Muscle layer of duodenum (tissue), 2 donors: ENCODE data around the gene GKN1.

ENCODE experiments used
- H3K27ac ChIP-seq: one replicate; pipeline ENCODE4 v1.7.0; 2013; ENCODE audit warnings: mild to moderate bottlenecking, low read length
- H3K27me3 ChIP-seq: one replicate; pipeline ENCODE4 v1.7.0; 2013; ENCODE audit warnings: low read depth, mild to moderate bottlenecking, control low read depth, low read length
- H3K36me3 ChIP-seq, 2 donors: one replicate each; pipeline ENCODE4 v1.7.0; 2013; ENCODE audit warnings: low read length in 2 of 2, control low read depth in 1 of 2, mild to moderate bottlenecking in 1 of 2; ENCODE audit not compliant: insufficient read depth in 2 of 2, control insufficient read depth in 1 of 2
- H3K4me1 ChIP-seq, 2 donors: one replicate each; pipeline ENCODE4 v1.7.0; 2013; ENCODE audit warnings: low read length in 2 of 2, mild to moderate bottlenecking in 2 of 2, control low read depth in 1 of 2, moderate library complexity in 1 of 2; ENCODE audit not compliant: insufficient read depth in 2 of 2, control insufficient read depth in 1 of 2
- H3K4me3 ChIP-seq, 2 donors: one replicate each; pipeline ENCODE4 v1.7.0; 2013; ENCODE audit warnings: low read length in 2 of 2, low read depth in 1 of 2, mild to moderate bottlenecking in 1 of 2
- H3K9me3 ChIP-seq, 2 donors: one replicate each; pipeline ENCODE4 v1.7.0; 2013; ENCODE audit warnings: low read length in 2 of 2, control low read depth in 1 of 2, mild to moderate bottlenecking in 1 of 2; ENCODE audit not compliant: control insufficient read depth in 1 of 2
- donor health status: healthy.

The GKN1 gene

DNA sequence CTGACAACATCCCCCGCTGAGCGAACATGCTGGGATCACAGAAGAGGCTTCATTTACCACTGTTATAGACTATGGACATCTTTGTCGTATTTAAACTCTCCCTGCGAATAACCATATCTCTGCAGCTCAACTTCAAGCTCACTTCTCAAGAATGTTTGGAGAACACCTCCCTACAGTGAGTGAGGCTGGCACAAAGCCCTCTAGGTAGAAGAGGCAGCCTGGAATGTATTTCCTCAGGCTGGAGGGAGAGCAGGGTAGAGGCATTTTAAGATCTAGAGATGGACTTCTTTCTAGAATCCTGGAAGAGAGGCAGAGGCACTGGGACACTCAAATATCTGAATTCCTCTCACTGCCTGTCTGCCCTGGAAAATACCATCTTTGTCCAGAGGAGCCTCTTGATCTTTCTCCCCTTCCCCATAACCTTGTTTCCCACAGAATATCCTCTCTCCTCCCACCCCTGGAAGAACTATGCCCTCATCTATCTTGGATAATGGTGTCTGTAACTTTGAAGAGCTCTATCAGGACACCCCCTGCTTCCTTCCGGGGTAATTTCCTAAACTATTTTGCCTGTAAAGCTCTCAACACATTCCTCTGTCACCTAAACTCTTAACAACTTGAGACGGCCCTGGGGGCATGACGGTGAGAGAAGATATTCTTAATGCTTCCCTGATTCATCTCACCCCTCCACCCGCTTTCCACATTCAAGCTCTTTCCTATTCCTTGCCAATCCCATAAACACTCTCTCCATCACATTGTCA is 36.2 kb downstream of the GKN1 start:
- Histone ChIP-seq H3K27ac (no peak overlapping the region), H3K27me3 (peaks cover 11% of the 10 kb centered on the region), H3K4me3 (no peak overlapping the region), H3K9me3 (no peaks in the 10 kb centered on the region), H3K36me3 (no peaks in the 10 kb centered on the region), H3K4me1 (peaks cover 0 to 19% of the 10 kb centered on the region in 2 donors)

DNA sequence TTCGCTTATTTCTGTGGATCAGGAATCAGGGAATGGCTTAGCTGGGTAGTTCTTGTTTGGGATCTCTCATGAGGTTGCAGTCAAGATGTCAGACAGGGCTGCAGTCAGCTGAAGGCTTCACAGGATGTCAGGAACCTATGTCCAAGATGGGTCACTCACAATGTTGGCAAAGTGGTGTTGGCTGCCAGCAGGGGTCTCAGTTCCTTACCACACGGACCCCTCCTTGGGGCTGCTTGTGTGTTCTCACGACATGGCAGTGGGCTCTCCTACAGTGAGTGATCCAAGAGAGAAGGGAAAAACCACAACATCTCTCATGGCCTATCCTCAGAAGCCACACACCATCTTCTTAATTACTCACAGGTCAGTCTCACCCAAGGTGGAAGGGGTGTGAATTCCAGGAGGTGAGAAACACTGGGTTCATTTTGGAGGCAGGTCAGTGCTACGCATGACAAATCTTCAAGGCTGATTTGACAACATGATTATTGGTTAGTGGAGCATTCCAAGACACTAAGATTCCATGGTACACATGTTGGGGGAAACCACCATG is 37.2 kb downstream of the GKN1 start:
- H3K4me1 ChIP-seq, result peaks cover 0 to 21% of the 10 kb centered on the region in 2 donors
- H3K27ac ChIP-seq, result no peak overlapping the region
- H3K4me3 ChIP-seq, result no peak overlapping the region
- no peaks in the 10 kb centered on the region for H3K36me3 ChIP-seq
- H3K9me3 ChIP-seq, result no peaks in the 10 kb centered on the region
- peaks cover 11% of the 10 kb centered on the region for H3K27me3 ChIP-seq

DNA sequence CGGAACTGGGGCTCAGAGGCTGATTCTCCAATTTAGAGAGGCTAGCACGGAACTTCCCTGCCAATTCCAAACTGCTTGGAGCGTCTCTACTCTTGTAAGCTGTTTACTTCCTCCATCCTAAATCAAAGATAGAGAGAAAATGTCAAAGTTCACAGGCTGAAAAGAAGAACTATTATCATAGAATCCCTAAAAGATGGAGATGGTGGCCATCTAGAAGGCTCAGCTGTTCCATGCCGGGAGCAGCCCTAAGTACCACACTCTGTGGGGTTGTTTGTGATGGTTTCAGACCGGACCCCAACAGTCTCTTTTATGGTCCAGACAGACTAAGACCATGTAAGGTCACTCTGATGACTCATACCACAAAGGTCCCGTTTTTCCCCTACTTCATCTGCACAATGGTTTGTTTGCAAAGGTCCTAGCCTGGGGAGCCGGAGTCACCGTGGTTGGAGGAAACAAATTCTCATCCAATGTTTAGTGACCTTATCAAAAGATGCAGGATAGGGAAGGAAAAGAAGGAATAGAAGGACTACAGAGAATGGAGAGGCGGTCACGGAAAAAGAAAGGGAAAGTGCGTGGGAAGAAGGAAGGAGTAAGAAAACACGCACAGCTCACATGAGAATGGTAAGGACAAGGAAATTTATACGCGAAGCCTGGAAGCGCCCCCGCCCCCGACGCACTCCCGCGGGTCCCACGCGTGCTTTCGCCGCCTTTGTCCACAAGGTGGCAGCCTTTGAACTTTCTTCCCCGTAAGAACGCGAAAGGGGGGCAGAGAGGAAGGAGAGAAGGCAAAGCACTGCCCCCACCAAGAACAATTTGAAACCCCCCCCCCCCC is 38.1 kb downstream of the GKN1 start:
- H3K36me3 ChIP-seq, result no peaks in the 10 kb centered on the region
- no peaks in the 10 kb centered on the region for H3K9me3 ChIP-seq
- peaks cover 0 to 28% of the 10 kb centered on the region in 2 donors for H3K4me1 ChIP-seq
- H3K27me3 ChIP-seq, result peaks cover 11% of the 10 kb centered on the region
- H3K4me3 ChIP-seq, result peak overlapping the region; percentile 70 to 93
- H3K27ac ChIP-seq, result peak overlapping the region; percentile 42

DNA sequence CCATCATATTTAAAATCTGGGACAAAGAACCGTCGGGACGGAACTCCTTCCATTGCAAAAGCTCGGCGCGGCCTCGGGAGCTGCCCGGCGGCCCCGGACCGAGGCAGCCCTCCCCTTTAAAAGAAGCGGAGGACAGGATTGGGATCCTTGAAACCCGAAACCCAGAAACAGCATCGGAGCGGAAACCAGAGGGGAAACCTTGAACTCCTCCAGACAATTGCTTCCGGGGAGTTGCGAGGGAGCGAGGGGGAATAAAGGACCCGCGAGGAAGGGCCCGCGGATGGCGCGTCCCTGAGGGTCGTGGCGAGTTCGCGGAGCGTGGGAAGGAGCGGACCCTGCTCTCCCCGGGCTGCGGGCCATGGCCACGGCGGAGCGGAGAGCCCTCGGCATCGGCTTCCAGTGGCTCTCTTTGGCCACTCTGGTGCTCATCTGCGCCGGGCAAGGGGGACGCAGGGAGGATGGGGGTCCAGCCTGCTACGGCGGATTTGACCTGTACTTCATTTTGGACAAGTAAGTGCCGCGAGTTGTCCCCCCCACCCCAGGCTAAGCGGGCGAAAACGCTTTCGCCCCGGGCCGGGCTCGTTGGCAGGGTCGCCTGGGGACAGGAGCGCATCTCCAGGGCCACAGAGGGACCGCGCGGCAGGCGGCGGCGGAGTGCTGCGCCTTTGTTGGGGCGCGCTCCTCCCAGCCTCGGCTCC is 38.9 kb downstream of the GKN1 start, which contains the start of gene ANTXR1:
Gene ANTXR1, plus strand, starts transcription at position 38 of the 698 bp plus-strand sequence. Its CDS starts 321 bp downstream, at position 359.
- H3K27ac ChIP-seq, result peak within 1 kb of the TSS; percentile 52
- peak within 1 kb of the TSS; percentile 70 to 93 for H3K4me3 ChIP-seq
- peaks cover 0 to 36% of the 10 kb centered on the region in 2 donors for H3K4me1 ChIP-seq
- H3K36me3 ChIP-seq, result no peaks in the 10 kb centered on the region
- H3K9me3 ChIP-seq, result no peaks in the 10 kb centered on the region
- peaks cover 11% of the 10 kb centered on the region for H3K27me3 ChIP-seq

DNA sequence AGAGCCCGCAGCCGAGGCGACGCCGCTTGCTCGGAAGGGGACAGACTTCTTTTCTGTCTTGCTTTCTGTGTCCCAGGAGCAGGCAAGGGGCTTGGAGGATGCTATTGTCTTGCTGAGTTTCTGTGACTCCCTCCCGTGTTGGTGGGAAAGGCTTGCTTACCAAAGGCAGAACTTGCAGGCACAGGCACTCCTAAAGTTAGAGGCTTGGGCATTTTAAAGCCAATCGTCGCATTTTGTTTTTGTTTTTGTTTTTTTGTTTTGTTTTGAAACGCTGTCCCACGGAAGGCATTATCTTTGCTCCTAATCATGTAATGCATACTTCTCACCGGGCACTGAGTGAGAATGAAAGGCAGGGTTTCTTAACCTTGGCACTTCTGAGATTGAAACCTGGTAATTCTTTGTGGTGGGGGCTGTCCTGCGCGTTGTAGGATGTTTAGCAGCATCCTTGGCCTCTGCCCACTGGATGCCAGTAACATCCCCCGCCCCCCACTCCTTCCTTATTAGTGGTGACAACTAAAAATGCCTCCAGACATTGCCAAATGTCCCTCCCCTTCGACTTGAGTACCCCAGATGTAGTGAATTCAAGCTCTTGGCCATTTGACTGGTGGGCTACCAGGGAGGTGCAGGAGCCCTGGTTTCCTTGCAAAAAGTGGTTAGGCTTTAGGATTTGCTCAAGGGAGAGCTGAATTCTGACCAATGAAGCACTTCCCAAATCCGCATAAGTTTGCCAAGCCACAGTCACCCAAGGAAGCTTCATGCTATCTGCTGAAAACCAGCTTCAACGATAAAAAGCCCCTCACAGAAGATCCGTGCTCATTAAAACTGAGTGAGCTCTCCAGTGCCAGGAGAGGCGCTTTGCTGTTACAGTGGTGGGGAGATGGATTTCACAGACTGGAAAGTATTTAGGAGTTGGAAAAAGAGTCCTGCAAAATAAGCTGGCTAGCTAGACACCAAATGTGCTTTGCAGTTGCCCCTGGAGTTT is 39.7 kb downstream of the GKN1 start:
- peaks cover 11% of the 10 kb centered on the region for H3K27me3 ChIP-seq
- H3K36me3 ChIP-seq, result no peaks in the 10 kb centered on the region
- H3K4me3 ChIP-seq, result peak overlapping the region; percentile 70 to 93
- H3K9me3 ChIP-seq, result no peaks in the 10 kb centered on the region
- H3K27ac ChIP-seq, result peak overlapping the region; percentile 52
- peaks cover 0 to 40% of the 10 kb centered on the region in 2 donors for H3K4me1 ChIP-seq

DNA sequence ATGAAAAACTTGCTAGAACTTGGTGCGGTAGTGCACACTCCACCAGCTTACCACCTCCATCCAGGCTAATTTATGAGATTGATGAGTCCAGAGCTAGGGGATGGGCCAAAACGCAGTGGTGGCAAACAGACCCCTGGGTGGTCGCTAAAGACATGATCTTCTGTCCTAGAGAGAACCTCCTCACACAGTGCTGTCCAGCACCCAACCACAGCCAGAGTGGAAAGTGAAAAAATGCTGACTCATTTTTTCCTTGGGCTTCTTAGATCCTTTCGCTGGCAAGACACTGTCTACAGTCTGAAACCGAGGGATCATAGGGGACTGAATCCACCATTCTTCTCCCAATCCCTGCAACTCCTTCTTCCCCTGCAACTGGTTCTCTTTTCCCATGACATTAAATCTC is 42.6 kb downstream of the GKN1 start:
- H3K4me1 ChIP-seq, result peaks cover 6 to 54% of the 10 kb centered on the region in 2 donors

DNA sequence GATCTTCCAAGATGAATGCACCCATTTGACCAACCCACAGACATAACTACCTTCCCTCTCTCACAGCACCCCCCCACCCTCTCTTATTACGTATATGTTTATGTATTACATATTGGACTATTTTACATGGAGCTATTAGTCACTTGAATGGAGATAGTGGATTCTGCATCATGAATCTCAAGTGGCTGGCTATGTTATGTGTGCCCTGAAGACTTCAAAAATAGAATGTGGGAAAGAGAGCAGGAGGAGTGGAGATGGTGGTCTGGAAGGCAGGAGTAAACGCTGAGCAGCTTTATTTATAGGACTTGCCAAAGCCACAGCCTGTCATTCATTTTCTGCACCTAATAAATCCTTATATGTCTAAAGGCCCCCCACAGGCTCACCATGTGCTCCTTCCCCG is 43.4 kb downstream of the GKN1 start:
- Histone ChIP-seq H3K27ac (no peak overlapping the region), H3K4me1 (peaks cover 6 to 48% of the 10 kb centered on the region in 2 donors), H3K36me3 (no peaks in the 10 kb centered on the region), H3K9me3 (no peaks in the 10 kb centered on the region), H3K27me3 (peaks cover 11% of the 10 kb centered on the region), H3K4me3 (no peak overlapping the region)

More for the DNA sequence above, 42.6 kb downstream of the GKN1 start:
- no peaks in the 10 kb centered on the region for H3K9me3 ChIP-seq
- H3K36me3 ChIP-seq, result no peaks in the 10 kb centered on the region
- H3K4me3 ChIP-seq, result peak overlapping the region; percentile 19 to 23
- no peak overlapping the region for H3K27ac ChIP-seq
- peaks cover 11% of the 10 kb centered on the region for H3K27me3 ChIP-seq

DNA sequence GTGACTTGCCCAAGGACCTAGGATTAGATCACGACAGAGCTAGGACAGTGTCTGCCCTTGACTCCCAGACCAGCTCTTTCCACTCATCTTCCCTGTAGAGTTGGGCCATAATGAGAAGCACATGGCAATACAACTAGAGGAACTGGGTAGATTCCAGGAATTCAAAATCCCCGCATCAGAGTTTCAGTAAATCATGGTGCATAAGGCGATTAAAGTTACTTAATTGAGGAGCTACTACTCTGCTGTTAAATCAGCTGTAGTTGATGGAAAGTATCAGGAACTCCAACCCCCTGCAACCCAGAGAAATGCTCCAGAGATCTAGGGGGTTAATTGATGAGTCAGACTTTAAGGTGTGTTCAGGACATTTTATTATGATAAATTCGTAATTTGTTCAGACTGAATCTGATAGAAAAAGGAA is 44.3 kb downstream of the GKN1 start:
- no peak overlapping the region for H3K4me3 ChIP-seq
- peaks cover 10% of the 10 kb centered on the region for H3K27me3 ChIP-seq
- no peak overlapping the region for H3K27ac ChIP-seq
- no peaks in the 10 kb centered on the region for H3K36me3 ChIP-seq
- H3K4me1 ChIP-seq, result peaks cover 6 to 44% of the 10 kb centered on the region in 2 donors
- no peaks in the 10 kb centered on the region for H3K9me3 ChIP-seq

DNA sequence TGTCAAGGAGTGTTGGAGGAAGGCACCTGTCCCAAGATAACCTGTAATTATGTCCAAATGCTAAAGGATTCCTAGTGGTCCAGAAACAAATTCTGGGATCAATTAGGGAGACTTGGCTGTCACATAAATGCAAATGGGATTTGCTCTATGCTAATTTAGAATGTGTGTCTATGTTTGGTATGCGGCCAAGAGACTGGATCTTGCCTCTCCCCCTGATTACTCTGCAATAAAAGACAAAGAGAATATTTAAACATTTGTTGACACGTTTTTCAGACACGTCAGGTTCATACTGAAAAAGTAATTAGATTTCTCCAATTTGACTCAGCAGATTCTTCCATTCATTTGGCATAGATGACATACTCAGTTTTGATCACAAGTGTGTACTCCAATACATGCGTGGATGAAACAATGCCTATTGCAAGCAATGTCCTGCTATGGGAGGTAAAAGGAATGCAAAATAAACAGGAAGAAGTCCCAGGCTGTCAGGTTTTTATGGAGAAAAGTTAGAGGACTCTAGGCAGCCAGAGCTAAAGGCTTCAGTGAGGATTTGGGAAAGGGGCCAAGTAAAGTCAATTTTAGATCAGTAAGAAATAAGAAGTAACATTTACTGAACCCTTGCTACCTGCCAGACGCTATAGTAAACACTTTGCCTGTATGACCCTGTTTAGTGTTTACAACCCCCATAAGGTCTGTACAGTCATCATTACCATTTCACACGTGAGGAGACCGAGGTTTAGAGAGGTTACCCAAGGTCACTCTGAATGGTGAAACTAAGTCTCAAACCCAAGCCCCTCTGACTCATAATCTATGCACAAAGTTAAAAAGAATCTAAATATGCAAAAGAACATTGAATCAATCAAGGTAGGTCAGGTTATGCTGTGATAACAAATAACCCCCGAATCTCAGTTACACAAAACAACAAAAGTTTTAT is 46.3 kb downstream of the GKN1 start:
- H3K4me1 ChIP-seq, result peaks cover 7 to 42% of the 10 kb centered on the region in 2 donors
- H3K4me3 ChIP-seq, result no peak overlapping the region

More for the DNA sequence above, 46.3 kb downstream of the GKN1 start:
- Histone ChIP-seq H3K9me3 (no peaks in the 10 kb centered on the region), H3K36me3 (no peaks in the 10 kb centered on the region), H3K27ac (no peak overlapping the region), H3K27me3 (no peaks in the 10 kb centered on the region)
